ENCODE measurements around the gene ADAMTS4.

The ADAMTS4 gene

DNA sequence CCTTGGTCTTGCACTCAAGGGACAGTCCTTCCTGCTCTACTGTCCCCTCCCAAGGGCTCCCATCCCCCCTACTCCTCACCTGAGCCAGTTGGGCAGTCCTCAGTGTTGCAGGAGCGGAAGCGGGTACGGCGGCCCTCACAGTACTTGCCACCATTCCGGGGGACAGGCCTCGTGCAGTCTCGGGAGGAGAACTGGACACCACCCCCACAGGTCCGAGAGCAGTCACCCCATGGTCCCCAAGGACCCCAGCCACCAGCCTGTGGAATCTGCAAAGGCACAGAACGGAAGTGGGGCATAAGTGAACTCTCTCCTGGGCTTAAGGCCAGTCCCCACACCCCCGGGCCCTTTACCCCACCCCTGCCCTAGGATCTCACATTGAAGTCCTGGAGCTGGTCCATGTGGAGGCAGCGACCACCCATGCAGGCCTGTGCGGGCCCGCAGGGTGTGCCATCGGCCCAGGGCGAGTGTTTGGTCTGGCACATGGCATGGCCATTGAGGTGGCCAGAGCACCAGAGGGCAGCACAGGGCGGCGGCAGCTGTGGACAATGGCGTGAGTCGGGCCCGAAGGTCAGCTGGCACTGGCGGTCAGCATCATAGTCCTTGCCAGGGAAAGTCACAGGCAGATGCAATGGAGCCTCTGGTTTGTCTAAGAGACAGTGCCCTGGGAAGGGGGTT is 5.2 kb downstream of the ADAMTS4 start:
- no peak for DNase-seq

DNA sequence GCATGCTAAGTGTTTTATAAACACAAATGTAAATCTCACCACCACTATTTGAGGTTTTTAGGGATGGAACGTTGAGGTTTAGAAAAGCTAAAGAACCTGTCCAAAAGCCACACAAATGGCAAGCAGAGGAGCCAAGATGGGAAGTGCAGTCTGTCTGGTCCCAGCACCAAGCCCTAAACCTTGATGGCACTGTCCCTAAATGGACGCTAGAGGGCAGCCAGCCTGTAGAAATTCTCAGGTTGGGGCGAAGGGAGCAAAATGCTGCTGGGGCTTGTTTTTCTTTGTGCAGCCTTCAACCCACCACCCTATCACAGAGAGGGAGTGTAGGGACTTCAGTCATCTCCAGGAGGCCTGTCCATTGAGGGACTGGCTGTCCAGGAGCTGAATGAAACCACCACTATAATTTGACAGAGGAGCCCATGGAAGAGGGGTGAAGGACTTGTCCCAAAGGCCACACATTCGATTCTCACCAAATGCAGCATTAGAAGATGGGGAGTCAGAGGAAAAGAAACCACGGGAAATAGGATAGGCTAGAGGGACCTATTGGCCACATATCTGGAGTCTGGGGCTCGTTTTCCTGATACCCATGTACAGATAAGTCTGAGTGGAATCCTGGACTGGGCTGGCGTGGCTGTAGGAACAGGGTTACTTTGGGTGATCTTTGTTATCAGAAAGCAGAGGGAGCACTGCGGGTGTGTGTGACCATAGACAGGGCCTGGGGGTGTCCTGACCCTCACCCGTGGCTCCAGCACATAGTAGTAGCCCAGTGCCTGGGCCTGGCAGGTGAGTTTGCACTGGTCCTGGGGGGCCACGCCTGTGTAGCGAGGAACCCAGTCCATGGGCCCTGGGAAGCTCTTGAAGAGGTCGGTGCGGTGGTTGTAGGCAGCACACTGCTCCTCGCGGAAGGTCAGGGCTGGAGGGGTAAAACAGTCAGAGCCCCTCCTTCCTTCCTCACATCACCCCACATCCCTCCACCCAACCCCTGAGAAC is 6.1 kb downstream of the ADAMTS4 start:
- peak; percentile 41 for DNase-seq

DNA sequence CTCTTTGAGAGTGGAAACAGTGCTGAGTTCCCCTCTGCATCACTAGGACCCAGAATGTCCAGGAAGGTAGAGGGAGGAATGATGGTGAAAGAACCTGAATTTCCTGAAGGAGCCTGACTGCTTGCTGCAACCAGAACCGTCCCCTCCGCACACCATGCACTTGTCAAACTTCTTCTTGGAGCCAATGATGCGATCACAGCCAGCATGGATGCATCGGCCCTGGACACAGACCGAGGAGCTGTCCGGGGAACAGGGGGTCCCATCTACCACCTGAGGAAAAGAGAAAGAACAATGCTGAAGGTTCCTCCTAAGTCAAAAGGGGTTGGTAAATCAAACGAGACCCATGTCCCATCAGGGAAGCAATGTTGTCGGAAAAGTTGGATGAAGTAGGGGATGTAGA is 6.9 kb downstream of the ADAMTS4 start:
- no peak for DNase-seq

DNA sequence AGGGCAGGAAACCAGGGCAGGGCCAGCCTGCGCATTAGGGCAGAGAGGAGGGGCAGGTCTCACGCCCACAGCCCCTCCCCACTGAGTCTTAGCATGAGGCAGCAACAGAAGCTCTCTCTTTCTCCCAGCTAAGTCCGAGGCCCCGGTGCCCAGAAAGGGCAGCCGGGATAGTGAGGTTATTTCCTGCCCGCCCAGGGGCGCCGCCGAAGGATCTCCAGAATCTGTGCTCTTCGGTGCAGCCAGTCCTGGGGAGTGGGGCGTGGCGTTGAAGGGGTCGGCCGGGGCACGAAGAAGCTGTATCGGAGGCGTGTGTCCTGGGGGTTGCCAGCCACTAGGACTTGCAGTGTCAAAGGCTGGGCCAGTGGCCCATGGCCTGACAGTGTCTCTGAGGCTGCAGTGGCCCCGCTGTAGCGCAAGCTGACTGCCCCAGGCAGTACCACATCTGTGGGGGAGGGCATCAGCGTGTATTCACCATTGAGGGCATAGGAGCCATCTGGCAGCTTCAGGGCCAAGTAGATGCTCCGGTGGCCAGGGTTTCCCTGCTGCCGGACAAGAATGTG is 7.8 kb downstream of the ADAMTS4 start:
- no peak for DNase-seq

DNA sequence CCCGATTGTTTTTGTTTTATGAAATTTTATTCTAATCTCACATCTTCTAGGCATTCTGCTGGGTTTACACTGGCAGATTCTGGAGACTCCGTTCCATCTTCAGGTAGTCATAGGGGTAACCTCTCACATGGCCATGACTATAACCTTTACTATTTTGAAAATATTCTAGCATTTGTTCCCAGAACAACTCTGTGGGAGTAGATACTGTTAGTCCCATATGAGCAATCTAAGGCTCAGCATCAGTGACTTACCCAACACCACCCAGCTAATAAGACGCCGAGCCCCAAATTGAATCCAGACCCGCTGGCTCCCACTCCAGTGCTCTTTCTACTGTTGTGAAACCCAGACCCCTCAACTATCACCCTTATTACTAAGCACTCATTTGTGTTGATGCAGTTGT is 9.8 kb downstream of the ADAMTS4 start:
- DNase-seq: no peak

DNA sequence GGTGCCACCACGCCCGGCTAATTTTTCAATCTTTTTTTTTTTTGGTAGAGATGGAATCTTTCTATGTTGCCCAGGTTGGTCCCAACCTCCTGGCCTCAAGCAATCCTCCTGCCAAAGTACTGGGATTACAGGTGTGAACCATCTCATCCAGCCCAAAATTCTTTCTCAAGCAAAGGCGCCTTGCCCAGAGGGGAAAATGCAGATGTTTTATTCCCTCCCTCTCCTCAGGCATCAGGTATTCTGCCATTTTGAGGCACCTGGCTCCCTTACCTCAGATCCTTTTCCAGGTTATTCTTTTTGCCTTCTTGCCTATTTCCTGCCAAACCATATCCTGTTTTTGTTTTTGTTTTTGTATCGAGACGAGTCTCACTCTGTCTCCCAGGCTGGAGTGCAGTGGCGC is 10.5 kb downstream of the ADAMTS4 start:
- DNase-seq: no peak

DNA sequence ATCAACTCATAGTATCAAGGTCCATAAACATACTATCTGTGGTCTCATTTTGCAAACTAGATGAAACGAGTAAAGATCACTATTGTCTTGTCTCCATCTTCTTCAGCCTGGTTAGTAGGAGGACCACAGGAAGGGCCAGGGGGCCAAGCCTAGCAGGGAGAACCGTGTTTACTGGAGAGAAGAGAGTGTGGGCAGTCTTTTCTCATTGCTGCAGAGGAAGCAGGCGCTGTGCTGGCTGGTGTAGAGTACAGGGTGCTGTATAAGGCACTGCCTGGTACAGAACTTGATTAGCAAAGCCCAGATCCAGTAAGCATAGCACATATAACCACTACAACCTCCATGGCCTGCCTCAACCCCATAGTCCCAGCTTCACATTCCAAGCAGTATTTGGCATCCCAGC is 11.5 kb downstream of the ADAMTS4 start:
- DNase-seq: no peak

DNA sequence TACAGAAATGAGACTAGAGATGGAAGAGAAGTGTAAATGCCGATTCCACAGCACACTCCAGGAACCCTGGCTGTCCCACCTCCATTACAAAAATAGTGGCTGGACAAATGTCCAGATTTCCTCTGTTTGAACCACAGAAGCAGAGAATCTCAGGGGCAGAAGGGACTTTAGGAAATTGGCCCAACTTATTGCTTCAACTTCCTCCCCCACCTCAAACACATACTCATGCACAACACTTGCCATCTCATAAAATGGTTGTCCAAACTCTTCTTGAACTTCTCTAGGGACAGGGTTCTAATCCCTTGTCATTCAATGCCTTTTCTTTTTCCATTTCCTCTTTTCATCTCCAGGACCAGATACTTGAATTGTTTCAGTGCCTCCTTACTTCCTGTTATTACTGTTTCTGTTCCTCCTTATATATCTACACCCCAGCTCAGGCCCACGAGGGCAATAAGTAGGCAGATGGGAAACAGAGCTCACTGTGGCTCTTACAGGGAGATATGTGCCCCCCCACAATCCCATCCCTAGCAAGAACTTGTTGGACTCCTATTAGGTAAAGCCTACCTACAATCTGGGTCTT is 13.0 kb downstream of the ADAMTS4 start:
- no peak for DNase-seq

DNA sequence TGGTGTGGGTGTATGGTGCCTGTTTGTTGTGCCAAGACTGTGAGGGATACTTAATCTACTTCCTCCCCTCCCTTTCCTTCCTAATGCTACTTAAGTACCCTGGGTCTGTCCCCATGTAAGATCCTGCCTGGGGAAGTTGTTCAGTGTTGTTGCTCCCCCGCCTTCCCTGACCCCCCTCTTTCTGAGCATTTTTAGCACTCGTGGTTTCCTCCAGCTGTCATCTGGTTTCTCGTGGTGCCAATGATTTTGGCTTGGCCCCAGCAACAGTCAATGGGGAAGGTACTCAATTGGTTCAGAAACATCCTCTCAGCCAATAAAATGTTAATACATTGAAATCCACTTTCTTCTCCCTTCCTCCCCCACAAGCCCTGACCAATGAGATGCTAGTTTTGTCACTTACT is 13.6 kb downstream of the ADAMTS4 start:
- peak; percentile 81 for DNase-seq

DNA sequence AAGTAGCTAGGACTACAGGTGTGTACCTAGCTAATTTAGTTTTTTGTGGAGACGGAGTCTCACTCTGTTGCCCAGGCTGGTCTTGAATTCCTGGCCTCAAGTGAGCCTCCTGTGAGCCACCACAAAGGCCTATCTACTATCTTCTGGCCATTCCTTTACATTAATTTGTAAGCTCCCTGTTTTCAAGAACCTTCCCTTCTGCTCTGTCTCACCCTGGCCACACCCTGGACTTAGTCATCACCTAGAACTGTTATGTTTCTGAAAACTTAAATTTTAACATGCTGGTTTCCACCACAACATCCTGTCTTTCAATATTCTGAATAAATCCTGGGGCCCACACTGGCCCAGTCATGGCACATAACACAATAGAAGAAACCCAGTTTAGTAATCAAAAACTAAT is 16.6 kb downstream of the ADAMTS4 start:
- no peak for DNase-seq

DNA sequence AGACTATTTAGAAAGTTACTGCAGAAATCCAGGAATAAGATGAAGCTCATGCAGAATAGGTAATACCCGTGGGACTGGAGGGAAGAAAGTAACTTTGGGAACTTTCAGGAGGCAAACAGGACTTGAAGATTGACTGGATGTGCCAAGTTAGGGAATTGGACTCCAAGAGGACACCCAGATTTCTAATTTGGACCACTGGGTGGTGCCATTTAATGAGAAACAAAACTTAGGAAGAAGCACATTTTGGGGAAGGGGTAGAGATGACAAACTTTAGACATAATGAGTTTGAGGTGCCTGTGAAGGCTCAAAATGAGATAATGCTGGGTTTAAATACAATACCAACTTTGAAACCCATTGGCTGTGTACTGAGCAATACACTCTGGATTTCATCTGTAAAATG is 18.2 kb downstream of the ADAMTS4 start:
- DNase-seq: no peak

DNA sequence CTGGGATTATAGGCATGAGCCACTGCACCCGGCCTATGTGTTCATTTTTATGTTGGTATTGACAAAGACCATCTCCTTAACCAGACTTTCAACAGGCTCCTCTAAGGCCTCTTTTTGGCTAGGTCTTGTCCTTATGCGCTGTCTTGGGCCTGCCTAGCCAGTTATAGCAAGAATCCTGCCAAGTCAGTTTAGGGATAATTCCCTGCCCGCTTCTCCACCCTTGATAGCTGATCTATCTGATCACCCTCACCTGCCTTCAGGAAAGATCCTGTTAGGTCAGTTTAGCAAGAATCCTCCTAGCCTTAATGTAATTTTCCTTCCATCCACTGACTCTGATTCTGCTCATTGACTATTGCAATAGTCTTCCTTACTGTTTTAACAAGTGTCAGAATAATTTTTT is 19.2 kb downstream of the ADAMTS4 start:
- no peak for DNase-seq

DNA sequence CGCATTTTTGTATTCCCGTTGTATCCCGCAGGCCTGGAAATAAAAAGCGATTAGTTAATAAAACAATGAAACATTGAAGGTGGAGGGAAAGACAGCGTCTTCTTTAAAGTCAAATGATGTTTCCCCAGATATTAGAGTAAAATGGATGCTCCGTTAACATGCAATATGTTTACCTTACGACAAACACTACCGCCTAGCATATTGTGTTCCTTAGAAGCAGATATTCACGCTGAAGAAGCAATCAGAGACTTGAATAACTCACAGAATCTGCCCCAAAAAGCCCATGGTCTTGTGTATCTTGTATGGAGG is 21.0 kb downstream of the ADAMTS4 start:
- no peak for DNase-seq

DNA sequence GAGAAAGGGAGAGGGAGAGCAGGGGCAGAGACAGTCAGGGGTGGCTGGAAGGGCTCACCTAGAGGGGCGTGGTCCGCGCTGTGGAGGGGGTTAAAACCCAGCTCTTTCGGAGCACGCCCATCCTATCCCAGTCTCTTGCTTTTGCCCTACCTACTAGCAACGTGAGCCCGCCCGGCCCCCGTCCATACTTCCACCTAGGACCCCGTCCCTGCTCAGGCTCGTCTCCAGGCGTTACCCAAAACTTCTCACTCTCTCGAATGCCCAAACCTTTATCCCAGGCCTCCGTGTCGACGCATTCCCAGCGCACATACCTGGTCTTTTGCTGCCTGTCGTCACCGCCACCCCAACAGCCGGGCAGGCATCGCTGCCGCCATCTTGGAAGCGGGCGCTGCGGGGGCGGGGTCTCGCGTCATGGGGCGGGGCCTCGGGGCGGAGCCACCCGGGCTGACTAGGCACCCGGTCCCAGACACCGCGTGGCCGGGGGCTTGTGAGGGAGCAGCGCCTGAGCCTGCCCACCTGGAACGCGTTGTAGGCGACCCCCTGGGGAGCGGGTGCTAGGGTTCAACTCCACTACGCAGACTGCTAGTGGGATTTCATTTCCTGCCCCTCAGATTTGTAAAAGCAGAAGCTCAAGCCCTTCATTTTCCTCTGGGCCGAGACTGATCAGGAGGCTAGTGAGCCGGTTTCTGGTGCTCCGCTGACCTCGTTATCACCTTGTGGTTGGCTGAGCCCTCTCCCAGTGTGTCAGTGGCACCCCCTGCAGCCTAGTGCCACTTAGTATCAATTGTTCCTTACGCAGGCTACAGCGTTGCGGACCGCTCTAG is 21.5 kb downstream of the ADAMTS4 start, which contains the start of gene B4GALT3:
Gene B4GALT3, minus strand, starts transcription at position 396 of the 824 bp plus-strand sequence. CDS start 1,447 bp downstream, outside the sequence.
- DNase-seq: peak; percentile 88

DNA sequence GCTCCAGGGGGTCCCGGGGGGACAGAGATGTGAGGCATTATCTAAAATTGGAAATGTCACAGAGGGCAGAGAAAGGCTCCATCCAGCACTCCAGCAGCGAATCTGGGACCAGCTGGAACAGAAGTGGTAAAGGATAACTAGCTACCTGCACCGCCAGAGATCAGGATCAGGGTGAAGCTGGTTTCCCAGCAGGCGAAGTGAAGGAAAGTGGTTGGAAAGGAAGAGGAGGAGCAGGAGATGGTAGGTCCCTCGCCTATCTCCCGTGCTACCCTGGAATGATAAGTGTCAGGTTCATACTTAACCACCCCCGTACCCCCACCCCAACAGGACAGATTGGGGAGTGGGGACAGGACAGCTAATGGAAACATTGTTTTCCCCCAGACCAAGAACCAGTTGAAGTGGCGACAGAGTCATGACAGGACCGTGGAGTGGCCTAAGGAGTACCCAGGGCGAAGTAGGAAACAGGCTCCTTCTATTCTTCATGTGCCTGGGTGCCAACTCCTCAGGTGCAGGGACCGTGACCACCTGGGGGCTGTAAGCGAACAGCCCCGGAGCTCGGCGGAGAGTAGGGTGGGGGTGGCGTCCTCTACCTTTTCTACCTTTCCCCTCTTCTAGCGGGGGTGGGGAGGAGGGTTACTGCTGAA is 22.3 kb downstream of the ADAMTS4 start:
- no peak for DNase-seq

DNA sequence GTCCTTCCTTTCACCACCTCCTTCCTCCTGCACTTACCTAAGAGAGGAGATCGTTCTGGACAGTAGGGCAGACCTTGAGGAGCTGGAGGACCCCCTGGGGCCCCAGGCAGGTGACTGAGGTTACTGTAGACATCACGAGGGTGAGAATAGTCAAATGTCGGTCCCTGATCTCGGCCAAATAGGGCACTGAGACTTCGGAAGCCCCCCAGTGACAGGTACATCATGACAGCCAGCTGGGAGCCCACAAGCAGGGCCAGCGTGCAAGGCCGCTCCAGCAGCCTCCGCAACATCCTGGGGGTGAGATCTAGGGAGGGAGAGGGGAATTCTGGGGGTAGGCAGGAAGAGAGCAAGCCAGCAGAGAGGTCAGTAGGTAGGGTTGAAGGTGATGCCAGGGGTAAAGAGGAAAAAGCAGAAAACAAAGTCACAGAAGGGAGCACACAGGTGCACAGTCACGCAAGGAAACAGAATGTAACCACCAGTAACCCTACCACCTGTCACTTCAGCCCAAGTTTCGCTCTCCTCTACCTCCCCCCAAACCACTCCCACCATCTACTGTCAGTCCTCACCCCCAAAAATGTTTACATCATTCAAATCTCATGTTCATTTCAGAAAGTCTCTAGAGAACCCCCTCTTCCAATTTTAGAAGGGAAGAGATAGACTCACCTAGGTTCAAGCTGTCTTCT is 22.9 kb downstream of the ADAMTS4 start:
- no peak for DNase-seq

DNA sequence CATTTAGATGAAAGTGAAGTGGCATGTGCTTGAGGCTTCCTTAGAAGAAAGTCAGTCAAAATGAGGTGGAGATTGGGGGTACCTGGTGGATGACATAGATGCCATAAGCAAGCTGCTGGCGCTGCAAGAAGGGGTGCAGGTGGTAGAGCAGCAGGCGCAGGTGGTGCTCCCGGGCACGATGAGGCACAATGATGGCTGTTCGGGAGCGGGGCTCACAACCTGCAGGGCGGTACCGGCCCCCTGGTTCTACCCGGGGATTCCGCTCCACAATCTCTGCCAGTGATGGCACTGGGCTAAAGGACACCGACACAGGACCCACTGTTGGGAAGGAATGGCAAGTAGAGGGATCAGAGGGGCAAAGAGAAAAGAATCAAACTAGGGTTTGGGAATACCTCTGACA is 23.9 kb downstream of the ADAMTS4 start:
- DNase-seq: no peak

DNA sequence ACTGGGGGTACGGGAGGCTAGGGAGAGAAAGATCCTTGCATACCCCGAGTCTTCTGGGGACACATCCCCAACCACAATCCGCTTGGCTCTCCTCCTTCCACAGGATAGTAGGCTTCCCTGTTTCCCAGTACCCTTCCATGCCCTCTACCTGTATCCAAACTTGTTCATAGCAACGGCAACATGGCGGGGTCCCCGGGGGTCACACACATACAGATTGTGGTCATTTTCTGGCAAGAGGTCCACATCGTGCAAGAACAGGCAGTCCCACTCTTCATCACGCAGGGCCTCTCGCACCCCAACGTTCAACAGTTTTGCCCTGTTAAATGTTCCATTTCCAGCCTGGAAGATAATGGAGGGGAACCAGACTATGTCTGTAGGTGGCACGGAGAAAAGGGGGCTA is 25.1 kb downstream of the ADAMTS4 start:
- no peak for DNase-seq

DNA sequence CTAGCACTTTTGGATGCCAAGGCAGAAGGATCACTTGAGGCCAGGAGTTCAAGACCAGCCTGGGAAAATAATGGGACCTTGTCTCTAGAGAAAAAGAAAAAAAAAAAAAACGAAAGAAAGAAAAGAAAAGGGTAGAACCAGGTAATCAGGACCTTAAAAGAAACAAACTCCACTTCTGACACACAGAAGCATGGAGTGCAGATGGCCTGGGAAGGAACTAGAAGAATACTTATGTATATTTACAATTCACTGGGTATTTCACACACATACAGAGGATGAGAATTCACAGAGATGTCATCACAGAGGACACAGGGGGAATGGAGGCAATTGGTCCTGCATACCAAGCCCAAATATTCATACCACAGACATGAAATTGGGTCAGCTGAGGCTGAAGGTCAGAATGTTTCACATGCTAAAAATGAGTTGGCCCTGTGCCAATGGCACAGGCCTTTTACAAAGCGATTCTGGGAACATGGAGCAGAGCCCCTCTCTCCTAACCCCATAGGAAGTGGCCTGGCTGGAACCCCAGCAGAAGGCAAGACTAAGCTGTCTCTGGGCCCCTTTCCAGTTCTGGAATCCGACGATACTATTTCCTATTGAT is 26.0 kb downstream of the ADAMTS4 start:
- DNase-seq: no peak

DNA sequence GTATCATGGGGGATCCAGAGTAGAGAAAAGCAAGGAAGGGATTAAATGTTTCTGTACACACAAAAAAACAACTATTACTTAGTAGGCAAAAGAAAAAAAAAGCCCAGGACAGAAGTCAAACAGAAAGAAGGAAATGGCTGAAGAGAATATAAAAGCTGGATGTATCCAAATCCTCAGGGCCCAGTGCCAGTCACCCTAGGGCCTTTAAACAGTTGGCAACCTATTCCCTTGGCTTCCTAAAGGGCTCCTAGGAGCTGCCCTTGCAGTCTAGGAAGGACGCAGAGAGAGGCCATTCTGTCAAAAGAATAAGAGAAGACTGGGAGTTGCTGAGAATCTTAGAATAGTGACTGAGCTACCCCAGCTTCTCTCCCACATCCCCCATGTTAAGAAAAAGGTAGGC is 26.5 kb downstream of the ADAMTS4 start:
- DNase-seq: no peak

DNA sequence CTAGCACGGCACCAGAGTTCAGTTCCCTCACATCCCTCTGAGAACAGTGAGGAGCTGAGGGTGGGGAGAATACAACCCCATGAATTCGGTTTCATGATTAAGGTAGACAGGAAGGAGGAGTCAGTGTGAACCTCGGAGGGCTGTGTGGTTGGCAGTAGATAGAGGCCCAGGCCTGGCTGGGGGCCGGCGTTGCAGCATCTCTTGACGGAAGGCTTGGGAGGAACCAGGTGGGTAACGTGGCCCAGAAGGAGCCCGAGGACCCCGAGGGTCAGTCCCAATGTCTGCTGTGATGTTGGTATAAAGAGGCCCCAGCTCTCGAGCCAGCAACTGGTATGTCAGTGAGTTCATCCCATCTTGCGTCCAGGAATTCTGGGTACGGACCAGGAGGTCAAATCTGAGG is 27.2 kb downstream of the ADAMTS4 start:
- DNase-seq: no peak
